HG03460 (cell line): Measurements from ENCODE around the gene CALD1.

Experiments
- ATAC-seq: cut with Tn5 transposase; IDR thresholded peaks from one replicate; pipeline ENCODE4 v1.9.1; 2021; ENCODE audit not compliant: unreplicated experiment

CALD1 gene

GRCh38 chr7:134787064-134787463 lies 7.6 kb downstream of the CALD1 start:
- no peak for ATAC-seq

DNA sequence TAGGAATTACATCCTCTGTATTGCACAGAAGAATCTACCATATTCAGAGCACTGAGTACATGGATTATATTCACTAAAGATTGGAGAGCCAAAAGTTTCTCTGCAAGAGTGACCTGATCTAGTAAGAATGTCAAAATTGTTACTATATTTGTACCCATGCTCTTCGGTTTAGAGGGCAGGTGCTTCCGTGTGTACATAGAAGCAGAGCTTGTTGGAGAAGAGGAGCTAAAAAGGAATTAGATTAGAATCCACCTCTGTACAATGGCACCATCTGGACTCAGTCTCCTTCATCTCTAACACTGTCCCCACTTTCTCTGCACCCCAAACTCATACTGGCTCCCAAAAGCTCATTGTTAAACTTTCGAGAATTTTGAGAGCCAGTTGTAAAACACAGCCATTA lies 8.3 kb downstream of the CALD1 start:
- no peak for ATAC-seq

DNA sequence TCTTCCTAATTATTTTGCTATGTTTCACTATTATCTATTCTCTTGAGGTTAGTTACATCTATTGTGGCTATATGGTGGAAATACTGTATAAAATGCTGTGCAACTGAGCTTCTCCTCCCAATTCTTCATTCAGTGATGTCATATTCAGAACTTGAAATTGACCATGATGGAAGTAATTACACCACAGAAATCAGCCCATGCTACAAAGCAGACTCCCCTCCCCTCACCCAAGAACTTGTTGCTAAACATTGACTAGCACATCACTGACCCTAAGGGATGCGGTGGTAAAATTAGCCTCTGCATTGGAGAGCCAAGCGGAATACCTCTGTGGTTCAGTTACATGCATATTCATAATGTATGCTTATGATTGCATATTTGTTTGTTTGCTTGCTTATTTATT lies 8.8 kb downstream of the CALD1 start:
- no peak for ATAC-seq

GRCh38 chr7:134789967-134790685 lies 10.7 kb downstream of the CALD1 start:
- ATAC-seq: no peak

- ATAC-seq: no peak
Observed at GRCh38 chr7:134792968-134793367, 13.5 kb downstream of the CALD1 start.

DNA sequence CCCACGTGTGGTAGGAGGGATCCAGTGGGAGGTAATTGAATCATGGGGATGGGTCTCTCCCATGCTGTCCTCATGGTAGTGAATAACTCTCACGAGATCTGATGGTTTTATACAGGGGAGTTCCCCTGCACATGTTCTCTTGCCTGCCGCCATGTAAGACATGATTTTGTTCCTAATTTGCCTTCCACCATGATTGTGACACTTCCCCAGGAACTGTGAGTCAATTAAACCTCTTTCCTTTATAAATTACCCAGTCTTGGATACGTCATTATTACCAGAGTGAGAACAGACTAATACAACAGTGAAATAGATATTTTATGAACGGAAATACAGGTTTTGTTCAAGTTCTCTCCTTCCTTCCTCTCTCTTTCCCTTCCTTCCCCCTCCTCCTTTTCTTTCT lies 15.8 kb downstream of the CALD1 start:
- no peak for ATAC-seq

DNA sequence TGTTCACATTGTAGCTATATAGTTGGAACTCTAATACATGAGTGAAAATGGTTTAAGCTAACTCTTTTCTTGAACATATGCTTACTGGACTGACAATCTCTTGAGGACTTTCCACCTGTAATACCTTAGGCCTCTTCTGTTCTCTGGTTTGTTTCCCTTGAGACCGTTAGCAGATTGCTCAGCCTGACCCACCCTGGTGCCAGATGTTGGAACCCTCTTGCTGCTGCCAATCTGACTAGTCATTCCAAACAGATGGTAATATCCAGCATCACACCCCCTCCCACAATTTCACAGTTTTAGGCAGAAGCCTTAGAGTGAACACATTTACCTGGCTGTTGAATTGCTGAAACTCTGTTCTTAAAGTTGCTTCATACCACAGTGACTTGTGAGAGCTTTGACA lies 18.7 kb downstream of the CALD1 start:
- no peak for ATAC-seq

- ATAC-seq: no peak
Observed at GRCh38 chr7:134799377-134799776, 19.9 kb downstream of the CALD1 start.

DNA sequence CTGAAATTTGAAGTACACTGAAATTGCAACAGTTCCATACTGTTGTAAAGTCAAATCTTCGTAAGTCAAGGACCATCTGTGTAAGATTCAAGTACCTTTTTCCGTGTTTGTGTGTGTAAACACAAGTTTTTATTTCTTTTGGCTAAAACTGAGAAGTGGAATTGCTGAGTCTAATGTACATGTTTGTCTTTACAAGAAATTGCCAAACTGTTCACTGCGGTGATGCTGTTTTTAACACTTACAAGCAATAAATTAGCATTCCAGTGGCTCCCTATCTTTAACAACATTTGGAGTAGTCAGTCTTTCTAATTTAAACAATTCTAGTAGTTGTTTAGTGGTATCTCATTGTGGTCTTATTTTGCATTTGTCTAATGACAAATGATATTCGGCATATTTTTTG lies 23.3 kb downstream of the CALD1 start:
- no peak for ATAC-seq

- ATAC-seq: no peak
Observed at GRCh38 chr7:134804351-134804750, 24.9 kb downstream of the CALD1 start.

GRCh38 chr7:134804854-134805253 lies 25.4 kb downstream of the CALD1 start:
- ATAC-seq: no peak

DNA sequence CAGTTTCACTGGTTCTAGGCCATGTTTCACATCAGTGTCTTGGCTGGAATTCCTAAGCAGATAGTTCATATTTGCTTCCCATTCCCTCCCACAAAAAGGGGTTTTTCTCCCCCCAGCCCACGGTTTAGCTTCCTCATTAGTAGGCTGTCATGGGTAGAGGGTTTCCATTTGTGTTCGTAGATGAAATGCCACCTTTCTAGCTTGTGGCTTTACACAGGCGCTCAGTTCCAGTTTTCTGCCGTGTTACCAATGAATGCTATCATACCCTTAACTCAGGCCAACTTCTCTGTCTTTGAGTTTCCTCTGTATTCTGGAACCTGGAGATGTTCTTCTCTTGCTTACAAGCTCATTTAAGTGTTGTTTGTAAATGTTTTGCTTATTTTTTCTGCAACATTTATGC lies 26.8 kb downstream of the CALD1 start:
- ATAC-seq: no peak

GRCh38 chr7:134809616-134810015 lies 30.2 kb downstream of the CALD1 start:
- no peak for ATAC-seq

DNA sequence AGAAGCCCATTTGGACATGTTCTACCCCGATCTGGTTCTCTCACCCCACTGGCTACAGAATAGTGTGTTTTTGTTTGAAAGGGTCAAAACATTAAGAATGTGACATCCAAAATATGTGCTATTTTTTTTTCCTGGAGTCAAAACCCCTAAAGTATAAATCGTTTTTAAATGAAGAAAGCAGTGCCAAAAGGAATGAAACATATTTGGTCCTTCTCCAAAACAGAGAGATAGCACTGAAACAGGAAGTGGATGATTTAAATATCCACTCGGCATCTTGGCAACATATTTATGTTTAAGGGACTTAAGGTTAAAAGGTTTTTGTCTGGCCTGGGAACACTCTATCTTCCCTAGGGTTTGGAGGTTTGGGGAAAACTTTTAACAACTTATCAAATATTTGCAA lies 32.3 kb downstream of the CALD1 start:
- no peak for ATAC-seq

- no peak for ATAC-seq
Observed at GRCh38 chr7:134813663-134814396, 34.4 kb downstream of the CALD1 start.

DNA sequence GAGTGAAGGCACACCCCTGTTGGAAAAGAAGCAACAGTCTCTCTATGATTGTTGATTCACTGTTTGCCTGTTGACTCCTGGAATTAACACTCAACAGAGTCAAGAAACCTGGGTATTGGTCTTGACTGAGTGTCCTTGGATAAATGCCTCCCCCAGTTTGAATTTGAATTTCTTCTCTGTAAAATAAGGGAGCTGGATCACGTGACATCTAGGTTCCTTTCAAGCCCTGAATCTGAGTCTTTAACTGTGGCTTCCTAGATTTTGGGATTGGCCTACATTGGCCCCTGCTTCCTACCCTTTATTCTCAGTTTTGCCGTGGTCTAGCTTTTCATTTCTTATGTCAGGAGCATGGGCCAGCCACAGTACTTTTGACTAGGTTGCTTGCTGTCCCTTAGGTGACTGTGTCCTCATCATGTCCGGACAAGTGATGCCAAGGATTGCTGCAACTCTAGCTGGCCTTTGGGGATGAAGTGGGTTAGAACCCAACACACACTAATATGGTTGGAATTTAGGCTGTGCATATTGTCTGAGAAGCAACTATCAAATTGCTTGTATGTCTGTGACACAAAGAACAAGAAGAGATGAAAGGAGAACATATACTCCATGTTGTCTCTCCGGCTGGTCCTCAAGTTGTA lies 35.4 kb downstream of the CALD1 start:
- no peak for ATAC-seq

GRCh38 chr7:134818613-134819345 lies 39.3 kb downstream of the CALD1 start:
- ATAC-seq: no peak

GRCh38 chr7:134819401-134819800 lies 40.0 kb downstream of the CALD1 start:
- no peak for ATAC-seq

DNA sequence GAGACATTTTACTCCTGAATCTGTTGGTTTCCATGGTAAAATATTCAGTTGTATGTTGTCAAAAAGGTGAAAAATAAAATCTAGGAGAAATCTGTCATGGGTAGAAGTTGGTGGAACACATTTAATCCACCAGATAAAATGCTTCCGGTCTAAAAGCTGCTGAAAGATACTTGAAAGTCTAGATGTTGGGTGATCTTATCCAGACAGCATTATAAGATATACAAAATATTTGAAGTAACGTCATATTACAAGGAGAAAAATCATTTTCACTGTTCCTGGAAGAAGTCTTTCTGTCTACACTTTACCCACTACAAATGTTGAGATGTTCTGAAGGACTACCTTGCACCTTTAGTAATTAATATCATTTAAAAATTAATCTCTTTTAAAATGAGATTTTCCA lies 40.9 kb downstream of the CALD1 start:
- no peak for ATAC-seq

- ATAC-seq: no peak
Observed at GRCh38 chr7:134820778-134821177, 41.3 kb downstream of the CALD1 start.

DNA sequence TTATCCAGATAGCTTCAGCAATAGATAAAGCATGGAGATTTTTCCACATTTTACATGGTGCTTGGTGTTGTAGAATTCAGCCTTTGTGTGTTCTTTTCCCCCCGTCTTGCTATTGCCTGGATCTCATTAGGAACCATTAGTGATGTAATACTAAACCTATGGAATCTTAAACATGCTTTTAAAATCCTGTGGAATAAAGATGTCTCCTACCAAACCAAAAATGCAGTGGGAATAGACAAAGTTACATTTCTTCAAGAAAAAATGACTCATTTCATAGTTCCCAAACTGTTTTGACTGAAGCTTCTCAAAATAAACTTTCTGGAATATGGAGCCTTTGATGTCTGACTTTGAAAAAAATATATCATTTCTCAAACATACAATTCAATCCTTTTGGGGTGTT lies 44.0 kb downstream of the CALD1 start:
- no peak for ATAC-seq

- ATAC-seq: no peak
Observed at GRCh38 chr7:134825666-134826065, 46.2 kb downstream of the CALD1 start.
